ENCODE measurements around the gene SPESP1.

The SPESP1 gene

GRCh38 chr15:68985361-68985891 lies 55.1 kb downstream of the SPESP1 start:
- no peak for TF ChIP-seq CTCF (IDR thresholded peaks at IDR 0.05)
- no peak overlapping the region for H3K27ac ChIP-seq
- H3K4me3 ChIP-seq: no peak overlapping the region
- no peak for DNase-seq (ENCODE audit: low spot score)

GRCh38 chr15:68986322-68986721 lies 56.0 kb downstream of the SPESP1 start:
- no peak for DNase-seq (ENCODE audit: low spot score)
- Histone ChIP-seq H3K27ac (no peak overlapping the region), H3K4me3 (no peak overlapping the region)
- TF ChIP-seq CTCF (IDR thresholded peaks at IDR 0.05): no peak

DNA sequence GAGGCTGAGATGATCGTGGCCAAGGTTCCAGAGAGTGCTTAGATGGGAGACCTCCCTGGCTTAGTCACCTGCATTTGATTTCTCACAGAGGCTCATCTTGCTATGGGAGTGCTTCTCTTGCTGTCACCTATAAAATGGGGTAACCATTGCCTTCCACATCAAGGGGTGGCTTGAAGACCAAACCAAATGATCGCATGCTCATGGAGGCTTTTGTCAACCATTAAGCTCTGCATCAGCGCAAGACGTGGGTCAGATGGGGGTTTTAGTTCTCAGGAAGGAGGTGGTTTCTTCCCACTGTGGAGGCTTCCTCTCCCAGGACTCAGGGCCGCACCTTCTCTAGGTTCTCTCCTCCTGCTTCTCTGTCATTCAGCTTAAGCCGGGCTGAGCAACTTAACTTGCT lies 56.8 kb downstream of the SPESP1 start:
- Histone ChIP-seq H3K27ac (no peak overlapping the region), H3K4me3 (no peak overlapping the region)
- no peak for TF ChIP-seq CTCF (IDR thresholded peaks at IDR 0.05)
- DNase-seq (ENCODE audit: low spot score): no peak

DNA sequence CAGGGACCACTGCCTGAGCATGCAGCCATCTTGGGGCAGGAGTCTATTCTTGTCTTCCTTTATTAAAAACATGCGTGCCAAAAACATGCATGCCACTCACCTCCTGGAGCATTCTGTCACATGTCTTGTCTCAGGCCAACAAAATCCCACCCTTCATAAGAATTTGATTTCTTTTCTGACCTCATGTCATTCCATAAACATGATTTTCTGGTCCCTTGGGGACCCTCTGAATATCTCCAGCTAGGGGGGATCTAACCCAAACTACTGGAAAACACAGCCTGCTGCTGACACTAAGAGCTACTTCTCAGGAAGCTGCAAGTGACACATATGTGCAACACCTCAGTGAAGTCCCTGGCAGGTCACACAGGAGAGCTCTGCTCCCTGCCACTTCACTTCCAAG lies 57.4 kb downstream of the SPESP1 start:
- H3K4me3 ChIP-seq: no peak overlapping the region
- no peak overlapping the region for H3K27ac ChIP-seq
- DNase-seq (ENCODE audit: low spot score): no peak
- TF ChIP-seq CTCF (IDR thresholded peaks at IDR 0.05): no peak

- TF ChIP-seq CTCF (IDR thresholded peaks at IDR 0.05): no peak
- Histone ChIP-seq H3K27ac (no peak overlapping the region), H3K4me3 (no peak overlapping the region)
- peak; percentile 38 for DNase-seq (ENCODE audit: low spot score)
These were observed 59.4 kb downstream of the SPESP1 start for GRCh38 chr15:68989541-68990230.

GRCh38 chr15:68990231-68990991 lies 60.1 kb downstream of the SPESP1 start:
- peak; percentile 54 for DNase-seq (ENCODE audit: low spot score)
- H3K4me3 ChIP-seq: no peak overlapping the region
- no peak for TF ChIP-seq CTCF (IDR thresholded peaks at IDR 0.05)
- H3K27ac ChIP-seq: no peak overlapping the region

All from coronary artery (tissue), 2 donors.